NCI-H2081 (cell line): Measurements from ENCODE around the gene BPIFB6.

Experiments used
- DNase-seq, 2 experiments: peaks; one replicate each; lab custom pipeline; 2025; lab: John Stamatoyannopoulos, UW

Gene BPIFB6

DNA sequence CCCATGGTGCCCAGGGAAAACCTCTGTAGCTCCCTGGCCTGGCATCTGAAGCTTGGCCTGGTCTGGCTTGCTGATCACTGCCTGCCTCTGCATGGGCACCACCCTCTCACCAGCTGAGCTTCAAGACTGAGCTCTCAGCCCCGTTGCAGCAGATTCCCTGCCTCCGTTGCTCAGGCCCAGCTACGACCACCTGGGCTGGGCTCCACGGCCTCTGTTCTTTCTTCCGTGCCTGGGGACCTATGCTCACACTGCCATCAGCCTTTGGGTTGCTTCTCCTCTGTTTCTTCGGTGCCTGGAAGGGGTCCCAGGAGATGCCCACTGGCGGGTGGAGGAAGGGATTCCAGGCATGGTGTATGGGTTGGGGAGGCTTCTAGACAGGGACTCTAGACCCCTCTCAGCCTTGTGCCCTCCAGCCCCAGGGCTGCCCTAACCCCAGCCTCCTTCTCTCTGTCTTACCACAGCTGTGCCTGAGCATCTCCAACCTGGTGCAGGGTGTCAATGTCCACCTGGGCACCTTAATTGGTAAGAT is 14.8 kb upstream of the BPIFB6 start:
- no peak for DNase-seq

DNA sequence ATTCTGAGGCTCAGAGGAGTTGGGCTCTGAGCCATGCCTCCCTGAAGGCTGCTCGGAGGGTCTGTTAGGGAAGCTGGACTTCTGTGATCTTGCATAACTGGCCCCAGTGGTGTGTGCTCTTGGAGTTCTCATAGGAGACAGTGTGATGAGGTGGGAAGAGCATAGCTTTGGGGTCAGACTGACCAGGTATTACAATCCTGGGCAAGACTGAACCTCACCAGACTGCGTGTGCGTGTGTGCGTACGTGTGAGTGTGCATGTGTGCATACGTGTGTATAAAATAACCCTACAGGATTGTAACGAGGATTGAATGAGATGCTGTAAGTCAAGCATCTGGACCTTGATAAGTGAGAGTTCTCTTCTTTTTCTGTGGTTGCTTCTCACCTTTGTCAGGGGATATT is 13.9 kb upstream of the BPIFB6 start:
- no peak for DNase-seq

DNA sequence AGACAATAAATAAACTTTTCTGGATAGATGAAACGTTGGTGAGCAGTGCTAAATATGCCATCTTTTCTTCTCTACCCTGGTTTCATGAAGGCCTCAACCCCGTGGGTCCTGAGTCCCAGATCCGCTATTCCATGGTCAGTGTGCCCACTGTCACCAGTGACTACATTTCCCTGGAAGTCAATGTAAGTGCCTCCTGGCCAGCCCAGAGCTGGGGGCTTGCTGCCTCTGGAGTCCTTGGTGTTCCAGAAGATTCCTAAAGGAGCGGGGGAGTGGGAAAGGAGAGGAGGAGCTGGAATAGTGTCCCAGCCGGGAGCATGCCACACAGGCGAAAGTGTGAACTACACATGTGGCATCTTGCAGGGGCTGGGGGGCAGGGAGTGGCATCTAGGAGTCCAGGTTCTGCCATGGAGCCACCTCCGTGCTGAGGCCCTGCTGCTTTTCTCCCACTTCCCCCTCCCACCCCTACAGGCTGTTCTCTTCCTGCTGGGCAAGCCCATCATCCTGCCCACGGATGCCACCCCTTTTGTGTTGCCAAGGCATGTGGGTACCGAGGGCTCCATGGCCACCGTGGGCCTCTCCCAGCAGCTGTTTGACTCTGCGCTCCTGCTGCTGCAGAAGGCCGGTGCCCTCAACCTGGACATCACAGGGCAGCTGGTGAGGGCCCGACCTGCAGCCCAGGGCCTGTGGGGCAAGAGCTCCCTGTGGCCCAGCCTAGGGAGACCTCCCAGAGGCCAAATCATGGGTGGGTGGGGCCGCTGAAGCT is 13.1 kb upstream of the BPIFB6 start:
- no peak for DNase-seq

DNA sequence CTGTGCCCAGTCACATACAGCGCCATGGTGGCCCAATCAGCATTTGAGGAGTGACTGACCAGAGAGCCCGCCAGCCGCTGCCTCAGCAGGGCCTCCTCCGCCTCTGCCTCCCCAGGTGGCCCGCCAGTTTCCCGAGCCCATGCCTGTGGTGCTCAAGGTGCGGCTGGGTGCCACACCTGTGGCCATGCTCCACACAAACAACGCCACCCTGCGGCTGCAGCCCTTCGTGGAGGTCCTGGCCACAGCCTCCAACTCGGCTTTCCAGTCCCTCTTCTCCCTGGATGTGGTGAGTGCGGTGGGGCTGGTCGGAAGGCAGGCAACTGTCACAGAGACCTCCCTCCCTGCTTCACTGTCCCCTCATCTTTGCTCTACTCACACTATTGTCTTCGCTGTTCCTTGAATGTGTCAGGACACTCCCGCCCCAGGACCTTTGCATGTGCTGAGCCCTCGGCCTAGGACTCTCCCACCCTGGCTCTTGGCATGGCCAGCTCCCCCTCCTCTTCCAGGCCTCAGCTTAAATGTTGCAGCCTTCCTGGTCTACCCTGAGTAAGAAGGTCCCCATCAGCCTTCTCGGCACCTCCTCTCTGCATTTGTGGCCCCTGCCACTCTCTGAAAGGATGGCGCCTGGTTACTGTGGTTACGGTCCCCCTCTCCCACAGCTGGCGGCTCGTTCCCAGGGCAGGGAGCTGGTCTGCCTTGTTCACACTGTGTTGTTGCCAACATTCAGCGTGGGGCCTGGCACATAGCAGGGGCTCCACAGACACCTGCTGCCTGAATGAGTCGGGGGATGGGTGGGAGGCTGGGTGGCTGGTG is 11.8 kb upstream of the BPIFB6 start:
- DNase-seq, result peak in 1 of 2 experiments; percentile 16

DNA sequence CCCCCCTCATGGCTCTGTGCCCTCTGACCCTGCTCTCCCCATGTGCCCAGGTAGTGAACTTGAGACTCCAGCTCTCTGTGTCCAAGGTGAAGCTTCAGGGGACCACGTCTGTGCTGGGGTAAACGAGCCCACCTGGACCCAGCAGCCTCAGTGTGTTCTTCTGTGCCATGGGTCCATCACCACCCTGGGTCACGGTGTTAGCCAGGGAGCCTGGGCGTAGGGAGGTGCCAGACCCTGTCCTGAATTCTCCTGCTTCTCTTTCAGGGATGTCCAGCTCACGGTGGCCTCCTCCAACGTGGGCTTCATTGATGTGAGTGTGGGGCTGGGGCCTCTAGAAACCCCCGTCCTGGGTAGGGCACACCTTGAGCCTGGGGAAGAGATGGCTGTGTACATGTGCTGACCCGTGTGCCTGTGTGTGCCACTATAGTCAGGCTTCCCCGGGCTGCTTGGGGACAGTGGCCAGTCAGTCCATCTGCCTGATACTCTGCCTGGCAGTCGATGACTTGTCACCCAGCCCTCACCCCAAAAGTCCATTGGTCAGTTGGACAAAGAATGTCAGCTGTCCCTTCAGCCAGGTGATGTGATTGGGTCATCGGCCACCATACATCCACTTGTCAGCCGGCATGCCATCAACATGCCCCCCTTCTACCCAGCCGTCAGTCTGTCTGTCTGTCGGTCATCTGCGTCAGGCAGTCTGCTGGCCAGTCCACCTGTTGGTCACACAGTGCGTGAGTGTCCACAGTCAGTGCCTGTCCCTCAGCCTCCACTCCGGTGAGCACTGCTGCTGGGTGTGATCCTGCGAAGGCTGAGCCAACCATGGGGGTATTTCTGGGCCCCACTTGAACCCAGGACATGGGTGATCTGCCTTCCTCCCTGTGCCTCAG is 10.9 kb upstream of the BPIFB6 start:
- no peak for DNase-seq

DNA sequence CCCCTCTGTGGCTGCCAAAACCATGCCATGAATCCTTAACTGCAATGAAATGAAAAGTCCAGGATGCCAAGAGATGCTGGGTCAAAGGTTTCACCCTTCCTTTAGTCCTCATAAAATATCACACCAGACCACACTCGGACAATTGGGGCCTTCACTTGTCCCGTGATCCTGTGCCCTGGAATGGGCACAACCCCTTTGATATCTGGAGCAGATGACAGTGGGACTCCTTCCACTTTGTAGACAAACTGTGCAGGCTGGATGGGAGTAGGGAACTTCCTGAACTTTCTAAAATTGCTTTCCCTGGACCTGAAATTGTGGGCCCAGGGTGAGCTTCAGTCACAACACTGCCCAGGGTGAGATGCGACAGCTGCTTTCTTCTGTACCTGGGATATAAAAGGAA is 9.6 kb upstream of the BPIFB6 start:
- no peak for DNase-seq

DNA sequence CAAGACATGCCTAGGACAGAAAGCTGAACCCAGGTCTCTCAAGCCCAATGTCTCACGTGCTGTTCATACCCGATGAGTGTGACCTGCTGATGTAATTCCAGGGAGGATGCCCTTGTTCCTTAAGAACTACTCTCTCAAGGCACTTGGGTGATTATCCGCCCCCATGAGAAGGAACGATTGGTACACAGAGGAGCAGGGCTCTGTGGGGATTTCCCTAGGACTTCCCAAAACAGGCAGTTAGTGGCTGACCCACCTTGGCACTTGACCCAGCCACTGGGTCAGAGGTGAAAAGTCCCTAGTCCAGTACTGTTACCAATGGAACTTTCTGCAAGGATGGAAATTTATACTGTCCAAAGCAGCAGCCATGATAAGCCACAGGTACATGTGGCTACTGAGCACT is 9.2 kb upstream of the BPIFB6 start:
- no peak for DNase-seq

DNA sequence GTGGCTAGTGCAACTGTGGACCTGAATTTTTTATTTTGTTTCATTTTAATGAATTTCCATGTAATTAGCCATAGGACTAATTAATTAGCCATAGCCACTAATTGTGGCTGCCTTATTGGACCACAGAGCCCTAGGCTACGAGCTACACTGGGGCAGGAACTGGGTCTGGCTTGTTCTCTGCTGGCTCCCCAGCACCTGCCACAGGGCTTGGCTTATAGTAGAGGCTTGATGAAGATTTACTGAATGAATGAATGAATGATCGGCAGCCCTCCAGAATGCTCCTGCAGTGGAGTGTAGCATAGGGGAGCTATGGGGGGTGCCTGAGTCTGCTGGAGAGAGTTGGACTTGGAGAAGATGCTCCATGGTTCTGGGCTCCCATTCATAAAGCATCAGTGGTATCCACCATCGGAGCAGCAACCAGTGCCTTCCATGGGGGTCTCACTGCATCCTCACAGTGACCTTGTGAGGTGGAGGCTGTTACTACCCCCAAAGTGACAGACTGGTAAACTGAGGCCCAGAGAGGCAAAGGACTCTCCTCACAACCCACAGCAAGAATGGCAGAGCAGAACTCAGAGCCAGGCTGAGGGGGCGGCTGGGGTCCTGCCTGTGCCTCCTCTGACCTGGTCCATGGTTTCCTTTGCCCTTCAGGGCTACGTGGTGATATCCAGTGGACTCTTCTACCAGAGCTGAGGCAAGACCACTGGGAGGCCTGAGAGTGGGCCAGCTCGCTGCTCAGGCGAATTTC is 8.6 kb upstream of the BPIFB6 start:
- DNase-seq, result no peak

DNA sequence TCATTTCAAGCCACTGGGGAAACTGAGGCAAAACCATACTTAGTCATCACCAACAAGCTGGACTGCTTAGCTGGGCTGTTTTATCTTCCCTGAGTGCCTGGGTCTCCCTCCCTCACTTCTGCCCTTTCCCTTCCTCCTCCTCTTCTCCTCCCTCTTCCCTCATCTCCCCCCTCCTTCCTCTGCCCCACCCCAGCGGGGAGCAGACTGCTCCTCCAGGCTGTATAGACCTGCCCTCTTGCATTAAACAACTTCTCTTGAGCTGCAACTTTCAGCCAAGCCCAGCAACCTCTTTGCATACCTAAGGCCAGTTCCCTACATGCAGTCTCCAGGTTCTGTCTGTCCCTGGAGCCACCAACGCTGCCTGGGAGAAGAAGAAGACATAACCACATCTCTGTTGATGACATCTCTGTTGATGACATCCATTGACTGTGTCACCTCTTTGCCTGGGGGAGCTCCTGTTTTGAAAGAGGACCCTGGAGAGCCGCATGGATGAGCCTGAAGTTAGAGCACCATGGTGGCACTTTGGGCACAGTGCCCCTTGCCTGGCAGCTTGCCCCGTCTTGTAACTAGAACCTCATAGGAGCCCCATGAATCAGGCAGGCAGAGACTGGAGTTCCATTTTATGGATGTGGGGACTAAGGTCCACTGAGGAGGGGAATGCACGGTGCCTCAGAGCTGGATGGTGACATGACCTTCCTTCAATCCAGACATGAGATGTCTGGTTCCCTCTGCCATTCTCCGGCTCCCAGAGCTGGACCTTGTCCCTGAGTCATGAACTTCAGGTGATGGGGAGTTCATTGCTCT is 7.8 kb upstream of the BPIFB6 start:
- DNase-seq, result no peak

DNA sequence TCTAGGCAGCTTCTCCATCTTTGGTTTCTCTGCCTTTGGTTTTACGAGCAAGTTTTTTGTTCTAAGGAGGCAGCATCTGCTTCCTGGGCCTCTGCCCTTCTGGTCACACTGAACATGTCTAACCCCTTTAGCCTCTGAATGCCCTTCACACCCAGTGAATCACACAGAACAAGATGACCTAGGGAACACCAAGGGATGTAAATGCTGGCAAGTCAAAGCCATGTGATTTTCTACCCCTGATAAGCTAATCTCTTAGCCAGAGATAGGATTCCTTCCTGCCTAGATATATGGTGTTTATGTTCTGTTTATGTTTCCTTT is 7.2 kb upstream of the BPIFB6 start:
- DNase-seq, result no peak

DNA sequence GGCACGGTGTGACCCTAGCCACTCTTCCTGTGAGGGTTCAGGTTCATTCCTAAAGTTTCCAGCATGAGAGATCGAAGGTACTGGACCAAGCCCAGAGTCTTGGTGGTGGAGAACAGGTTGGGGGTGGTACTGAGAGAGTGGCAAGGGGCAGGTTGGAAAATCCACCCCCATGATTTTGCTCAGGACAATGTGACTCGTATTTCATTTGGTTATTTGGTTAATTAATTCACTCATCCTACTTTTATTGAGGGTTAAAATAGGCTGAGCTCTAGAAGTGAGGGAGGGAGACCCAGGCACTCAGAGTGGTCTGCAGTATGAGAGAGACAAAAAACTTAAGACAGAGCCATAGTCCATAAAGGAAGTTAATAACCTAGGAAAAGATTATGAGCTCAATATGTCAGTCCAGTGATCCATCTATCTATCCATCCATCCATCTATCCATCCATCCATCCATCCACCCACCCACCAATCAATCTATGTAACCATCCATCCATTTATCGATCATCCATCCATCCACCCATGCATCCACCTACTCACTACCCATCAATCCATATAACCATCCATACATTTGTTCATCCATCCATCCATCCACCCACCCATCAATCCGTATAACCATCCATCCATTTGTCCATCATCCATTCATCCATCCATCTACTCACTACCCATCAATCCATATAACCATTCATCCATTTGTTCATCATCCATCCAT is 6.7 kb upstream of the BPIFB6 start:
- DNase-seq, result no peak

DNA sequence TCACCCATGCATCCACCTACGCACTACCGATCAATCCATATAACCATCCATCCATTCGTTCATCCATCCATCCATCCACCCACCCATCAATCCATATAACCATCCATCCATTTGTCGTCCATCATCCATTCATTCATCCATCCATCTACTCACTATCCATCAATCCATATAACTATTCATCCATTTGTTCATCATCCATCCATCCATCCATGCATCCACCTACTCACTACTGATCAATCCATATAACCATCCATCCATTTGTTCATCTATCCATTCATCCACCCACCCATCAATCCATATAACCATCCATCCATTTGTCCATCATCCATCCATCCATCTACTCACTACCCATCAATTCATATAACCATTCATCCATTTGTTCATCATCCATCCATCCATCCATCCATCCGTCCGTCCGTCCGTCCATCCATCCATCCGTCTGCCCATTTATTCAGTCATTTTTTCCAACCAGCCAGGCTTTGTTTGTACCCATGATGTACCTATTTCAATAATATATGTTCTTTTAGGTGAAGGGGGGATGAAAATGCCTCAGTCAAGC is 6.1 kb upstream of the BPIFB6 start:
- no peak for DNase-seq

DNA sequence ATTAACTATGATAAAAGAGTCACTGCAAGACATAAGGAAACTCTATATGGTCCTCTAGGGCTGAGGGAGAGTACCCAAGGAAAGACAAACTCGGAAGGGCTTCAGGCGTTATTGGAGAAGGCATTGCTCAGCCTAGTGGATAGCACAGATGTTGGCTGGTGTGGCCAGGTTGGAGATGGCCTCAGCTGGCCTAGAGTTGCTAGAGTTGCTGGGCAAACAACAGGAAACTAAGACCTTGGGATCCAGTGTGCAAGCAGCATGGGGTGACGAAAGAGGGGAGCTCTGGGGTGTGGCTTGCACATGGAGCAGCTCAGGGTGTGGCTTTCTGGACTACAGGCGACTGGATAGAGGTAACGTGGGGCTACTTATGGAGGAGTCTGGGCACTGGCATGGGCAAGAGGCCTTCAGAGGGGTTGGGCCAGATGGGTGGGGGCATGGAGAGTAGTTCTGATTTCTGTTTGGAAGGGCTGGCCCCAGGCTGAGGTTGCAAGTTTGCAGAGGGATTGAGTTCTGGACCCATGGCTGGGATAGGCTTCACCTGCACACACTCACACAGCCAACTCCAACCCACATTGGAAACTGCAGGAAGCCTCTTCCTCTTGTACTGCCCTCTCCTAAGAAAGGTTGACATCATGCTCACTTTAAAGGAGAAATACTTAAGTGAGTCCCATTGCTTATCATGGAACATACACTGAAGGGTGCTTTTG is 5.2 kb upstream of the BPIFB6 start:
- DNase-seq, result no peak

DNA sequence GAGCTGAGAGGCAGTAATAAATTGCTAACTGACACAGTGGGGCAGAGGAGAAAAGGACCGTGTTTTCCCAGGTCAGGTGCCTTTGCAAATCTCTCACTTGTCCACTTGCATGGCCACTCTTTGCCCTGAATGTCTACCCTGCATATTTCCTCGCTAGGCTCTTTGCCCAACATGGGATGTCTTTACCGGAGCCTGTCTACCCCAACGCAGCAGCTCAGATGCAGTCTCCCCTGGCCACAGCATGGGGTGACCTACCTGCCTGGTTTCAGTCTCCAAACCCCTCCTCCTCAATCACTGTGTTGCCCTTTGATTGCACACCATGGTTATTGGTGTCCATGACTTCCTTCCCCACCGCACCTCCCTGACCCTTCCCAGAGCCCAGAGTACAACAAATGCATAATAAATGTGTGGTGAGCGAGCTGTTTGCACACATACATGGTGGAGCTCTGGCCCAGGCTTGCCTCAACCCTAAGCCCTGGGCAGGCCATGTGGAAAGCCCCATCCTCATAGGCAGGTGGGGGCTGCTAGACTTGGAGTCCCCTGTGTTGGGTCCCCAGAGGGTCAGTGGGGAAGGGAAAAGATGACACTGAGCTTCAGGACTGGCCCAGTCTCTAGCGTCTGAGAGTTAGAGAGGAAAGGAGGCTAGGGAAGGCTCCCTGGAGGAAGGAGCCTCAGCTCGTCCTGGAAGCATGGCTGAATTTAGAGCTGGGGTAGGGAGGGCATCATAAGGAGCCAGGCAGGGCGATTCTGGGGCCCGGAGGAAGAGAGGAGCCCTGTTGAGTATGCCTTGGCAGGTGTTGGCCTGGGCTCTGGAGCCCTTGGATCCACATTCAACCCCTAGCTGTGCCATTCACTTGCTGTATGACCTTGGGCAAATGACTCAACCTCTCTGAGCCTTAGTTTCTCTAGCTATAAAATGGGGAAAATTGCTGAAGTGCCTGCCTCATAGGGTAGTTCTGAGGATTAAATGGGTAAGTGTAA is 4.4 kb upstream of the BPIFB6 start:
- DNase-seq, result no peak

DNA sequence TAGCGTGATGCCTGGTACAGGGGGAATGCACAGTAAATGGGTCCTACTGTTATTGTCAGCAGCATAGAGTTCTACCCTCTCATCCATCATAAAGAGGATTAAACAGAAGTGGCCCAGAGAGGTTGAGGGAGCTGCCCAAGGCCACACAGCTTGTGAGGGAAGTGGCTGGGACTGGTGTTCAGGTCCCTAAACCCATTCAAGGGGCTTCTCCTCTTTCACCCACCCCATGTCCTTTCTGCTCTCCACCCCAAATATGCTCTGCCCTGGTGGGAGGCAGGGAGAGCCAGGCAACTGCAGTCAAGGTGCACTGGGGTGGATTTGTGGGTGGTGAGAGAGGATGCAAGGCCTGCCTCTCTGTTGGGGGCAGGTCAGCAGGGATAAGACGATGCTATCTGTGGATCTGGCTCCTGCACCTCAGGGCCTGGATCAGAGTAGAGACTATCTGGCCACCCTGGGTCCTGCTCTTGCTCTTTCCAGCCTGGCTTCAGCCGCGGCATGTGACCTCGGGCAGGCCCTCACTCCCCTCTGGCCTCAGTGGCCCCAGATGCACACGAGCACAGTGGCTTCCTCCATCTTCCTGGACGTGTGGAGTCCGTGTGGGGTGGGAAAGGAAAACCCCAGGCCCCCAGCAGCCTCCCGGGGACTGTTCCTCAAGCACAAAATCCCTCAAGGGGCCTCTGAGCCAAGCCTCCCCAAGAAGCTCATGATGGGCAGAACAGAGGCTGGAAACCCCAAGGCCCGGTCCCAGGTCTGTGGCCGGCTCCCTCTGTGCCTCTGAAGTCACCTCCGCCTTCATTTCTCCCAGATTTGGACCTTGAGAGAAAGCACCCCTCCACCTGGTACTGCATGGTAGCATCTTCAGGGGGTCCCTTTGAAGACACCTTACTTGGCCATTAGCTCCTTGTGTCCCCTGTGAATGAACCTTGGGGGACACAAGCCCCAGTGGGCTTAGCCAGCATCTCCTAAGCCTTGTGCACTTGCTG is 3.4 kb upstream of the BPIFB6 start:
- no peak for DNase-seq

DNA sequence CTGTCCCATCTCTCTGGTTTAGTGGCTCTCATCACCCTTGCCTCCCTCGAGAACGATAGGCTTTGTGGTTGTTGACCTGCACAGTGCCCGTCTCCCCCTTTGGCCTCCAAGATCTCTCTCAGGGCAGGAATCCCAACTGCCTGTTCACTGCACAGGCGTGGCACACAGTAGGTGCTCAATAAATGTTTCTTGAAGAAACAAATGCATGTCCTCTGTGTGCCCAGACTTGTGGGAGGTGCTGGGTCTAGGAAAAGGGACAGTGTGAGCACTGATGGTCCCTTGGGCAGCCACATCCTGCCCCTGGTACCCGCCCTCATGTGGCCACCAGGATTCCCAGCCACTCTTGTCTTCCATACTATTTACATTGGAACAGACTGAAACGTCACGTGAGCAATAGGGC is 2.6 kb upstream of the BPIFB6 start:
- DNase-seq, result no peak

DNA sequence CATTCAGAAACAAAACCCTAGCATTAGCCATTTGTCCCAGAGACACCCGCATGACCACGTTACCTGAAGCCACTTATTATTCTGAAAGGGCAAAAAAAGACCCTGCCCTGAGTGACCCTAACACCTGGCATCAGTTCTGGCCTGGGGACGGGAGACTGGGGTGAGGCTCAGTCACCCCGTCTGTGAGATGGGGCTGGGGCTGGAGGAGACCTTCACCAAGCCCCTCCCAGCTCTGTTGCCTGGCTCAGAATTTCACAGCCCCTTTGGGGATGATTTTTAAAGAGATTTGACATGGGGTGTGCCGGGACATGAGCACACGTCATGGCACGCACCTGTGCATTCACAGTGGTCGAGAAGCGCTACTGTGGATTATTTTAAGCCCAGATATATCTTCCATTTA is 1.4 kb upstream of the BPIFB6 start:
- DNase-seq, result no peak
